Femur (tissue), 1 donor: Measurements from ENCODE around the gene RSAD1.

Experiments
- DNase-seq: peaks from one replicate; pipeline ENCODE4 v3.0.0-alpha.2; 2017

The RSAD1 gene

GRCh38 chr17:50478391-50479381 is at the start of gene RSAD1:
Gene RSAD1 (plus strand): TSS chr17:50478860. CDS start chr17:50478885, 25 bp downstream.
- DNase-seq, result peak; percentile 91

GRCh38 chr17:50429793-50430192 is 48.9 kb upstream of the RSAD1 start:
- DNase-seq, result no peak

DNA sequence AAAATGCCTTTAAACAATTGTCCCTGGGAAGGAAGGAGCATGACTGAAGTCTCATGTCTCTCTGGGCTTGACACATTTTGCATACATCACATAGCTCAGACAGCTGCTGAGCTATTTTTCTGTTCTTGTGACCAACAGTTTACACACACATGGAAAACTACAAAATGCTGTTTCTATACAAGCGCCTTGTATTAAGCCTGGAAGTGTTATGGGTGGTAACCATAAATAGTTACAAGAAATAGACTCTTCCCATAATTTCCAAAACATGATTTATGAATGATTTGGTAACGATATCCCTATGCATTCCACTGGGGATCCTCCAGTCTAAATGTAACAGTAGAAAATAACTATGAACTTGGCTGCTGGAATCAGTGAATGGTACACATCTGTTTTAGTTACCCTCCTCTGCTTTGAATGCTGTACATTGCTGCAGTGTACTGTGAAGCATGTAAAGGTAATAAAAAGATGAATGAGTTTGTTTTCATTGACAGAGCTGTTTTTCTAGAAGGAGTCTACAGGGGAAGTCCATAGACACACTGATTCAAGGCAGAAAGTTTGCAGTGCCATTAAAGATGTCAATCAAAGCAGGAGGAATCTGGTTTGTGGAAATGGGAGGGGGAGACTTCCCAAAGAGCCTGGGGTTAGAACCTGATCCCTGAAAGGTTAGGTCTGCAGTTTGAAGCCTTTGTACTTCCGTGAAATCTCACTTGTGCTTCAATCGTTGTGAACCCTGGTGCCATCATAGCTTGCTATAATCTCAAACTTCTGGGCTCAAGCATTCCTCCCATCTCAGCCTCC is 47.6 kb upstream of the RSAD1 start:
- DNase-seq, result no peak

GRCh38 chr17:50432125-50432762 is 46.4 kb upstream of the RSAD1 start:
- no peak for DNase-seq

- no peak for DNase-seq
These were observed 41.3 kb upstream of the RSAD1 start for GRCh38 chr17:50437409-50437808.

DNA sequence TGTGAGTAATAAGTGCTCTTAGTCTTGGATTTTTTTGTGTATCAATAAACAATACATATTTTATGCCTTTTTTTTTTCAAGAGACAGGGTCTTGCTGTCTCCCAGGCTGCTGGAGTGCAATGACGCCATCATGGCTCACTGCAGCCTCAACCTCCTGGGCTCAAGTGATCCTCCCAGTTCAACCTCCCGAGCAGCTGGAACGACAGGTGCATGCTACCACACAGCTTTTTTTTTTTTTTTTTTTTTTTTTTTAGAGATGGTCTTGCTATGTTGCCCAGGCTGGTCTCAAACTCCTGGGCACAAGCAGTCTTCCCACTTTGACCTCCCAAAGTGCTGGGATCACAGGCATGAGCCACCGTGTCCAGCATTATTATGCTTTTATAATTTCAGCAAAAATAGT is 39.7 kb upstream of the RSAD1 start:
- DNase-seq, result no peak

- no peak for DNase-seq
These were observed 38.4 kb upstream of the RSAD1 start for GRCh38 chr17:50440172-50440837.

DNA sequence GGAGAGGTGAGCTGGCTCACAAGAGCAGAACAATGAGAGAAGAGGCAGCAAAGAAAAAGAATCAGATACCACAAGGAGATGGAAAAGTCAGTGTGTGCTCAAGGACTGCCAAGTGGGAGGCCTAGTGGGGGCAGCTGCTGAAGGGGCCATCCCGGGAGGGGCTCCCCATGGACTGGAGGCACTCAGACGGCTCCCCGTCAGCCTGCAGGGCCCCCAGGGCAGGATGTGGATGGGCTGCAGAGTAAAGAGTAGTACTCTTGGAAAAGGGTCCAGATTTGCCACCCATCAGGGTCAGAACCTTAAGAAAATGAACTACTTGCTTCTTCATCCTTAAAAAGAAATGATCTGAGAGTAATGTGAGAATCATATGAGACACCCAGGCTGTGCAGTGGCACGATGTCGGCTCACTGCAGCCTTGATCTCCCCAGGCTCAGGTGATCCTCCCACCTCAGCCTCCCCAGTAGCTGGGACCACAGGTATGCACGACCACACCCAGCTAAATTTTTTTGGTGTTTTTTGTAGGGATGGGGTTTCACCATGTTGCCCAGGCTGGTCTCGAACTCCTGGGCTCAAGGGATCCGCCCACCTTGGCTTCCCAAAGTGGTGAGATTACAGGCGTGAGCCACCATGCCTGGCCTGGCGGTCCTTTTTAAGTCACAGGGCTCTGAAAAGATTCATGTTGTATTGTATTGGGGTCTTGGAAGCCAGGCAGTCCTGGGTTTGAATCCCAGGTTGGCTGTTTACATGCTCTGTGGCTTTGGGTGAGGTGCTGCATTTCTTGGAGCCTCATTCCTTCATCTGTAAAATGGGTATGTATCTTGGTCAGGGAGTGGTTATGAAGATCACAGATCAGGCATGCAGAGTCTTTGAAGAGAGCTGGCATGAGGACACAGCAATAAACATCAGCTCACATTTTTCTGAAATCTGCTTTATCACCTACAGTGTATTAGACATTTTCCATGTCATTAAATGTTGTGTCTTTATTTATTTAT is 37.5 kb upstream of the RSAD1 start:
- DNase-seq, result no peak

GRCh38 chr17:50443505-50443974 is 35.1 kb upstream of the RSAD1 start:
- DNase-seq, result no peak

- no peak for DNase-seq
These were observed 33.6 kb upstream of the RSAD1 start for GRCh38 chr17:50444841-50445715.

DNA sequence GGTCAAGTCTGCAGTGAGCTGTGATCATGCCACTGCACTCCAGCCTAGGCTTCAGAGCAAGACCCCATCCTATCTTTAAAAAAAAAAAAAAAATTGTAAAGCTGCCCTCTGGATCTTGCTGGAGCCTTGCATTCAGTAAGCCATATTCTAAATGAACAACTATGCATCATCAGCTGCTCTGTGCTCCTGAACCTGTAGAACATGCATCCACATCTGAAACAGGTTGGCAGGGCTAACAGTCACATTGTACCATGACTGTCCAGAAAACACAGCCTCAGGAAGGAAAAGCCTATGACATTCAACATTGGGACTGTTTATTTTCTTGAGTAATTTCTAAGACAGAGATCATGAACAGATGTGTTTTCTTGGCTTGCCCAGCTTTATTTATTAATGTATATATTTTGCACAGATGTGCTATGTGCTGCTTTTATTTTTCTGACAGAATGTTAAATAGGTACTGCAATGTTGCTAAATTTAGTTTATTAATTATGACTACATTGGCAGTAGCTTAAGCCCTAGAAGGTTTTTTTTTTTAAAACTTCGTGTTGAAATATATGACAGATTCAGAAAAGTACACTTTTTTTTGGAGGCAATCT is 32.8 kb upstream of the RSAD1 start:
- no peak for DNase-seq

GRCh38 chr17:50447870-50448595 is 30.6 kb upstream of the RSAD1 start:
- DNase-seq, result no peak

DNA sequence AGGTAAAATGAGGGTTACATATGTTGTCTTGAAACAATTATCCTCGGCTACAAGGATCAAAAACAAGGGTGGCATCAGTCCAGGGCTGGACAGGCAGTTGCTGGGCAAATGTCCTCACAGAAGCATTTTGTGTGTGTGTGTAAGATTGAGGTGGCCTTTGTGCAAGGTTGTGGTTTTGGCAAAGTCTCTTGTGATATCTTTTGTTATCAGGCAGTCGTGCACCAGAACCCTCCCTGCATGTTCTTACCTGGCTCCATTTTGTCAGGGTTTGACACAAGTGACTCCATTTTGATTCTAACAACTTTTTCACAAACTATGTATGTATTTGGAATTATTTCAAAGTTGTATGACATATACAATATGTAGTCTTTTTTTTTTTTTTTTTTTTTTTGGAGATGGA is 30.0 kb upstream of the RSAD1 start:
- no peak for DNase-seq

DNA sequence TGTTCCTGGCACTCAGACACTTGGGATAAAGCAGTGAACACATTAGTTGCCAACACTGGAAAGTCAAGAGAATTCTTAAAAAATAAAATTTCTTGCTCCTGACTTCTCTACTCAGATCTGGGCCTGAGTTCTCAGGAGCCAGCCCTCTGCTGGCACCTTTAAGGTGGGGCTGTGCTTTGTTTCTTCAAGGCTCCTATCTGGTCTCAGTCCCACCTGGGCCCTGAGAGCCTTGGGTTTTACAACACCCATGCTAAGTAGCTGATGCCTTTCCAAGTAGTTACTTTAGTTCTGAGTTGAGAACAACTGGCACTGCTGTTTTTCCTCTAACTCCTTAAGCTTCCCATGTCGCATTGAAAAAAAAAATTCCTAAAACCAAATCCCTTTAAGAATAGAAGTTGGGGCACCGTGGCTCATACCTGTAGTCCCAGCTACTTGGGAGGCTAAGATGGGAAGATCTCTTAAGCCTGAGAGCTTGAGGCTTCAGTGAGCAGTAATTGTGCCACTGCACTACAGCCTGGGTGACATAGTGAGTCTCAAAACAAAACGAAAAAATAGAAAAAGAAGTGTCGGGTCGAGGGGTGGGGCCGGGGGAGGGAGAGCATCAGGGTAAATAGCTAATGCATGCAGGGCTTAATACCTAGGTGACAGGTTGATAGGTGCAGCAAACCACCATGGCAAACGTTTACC is 26.6 kb upstream of the RSAD1 start:
- no peak for DNase-seq

DNA sequence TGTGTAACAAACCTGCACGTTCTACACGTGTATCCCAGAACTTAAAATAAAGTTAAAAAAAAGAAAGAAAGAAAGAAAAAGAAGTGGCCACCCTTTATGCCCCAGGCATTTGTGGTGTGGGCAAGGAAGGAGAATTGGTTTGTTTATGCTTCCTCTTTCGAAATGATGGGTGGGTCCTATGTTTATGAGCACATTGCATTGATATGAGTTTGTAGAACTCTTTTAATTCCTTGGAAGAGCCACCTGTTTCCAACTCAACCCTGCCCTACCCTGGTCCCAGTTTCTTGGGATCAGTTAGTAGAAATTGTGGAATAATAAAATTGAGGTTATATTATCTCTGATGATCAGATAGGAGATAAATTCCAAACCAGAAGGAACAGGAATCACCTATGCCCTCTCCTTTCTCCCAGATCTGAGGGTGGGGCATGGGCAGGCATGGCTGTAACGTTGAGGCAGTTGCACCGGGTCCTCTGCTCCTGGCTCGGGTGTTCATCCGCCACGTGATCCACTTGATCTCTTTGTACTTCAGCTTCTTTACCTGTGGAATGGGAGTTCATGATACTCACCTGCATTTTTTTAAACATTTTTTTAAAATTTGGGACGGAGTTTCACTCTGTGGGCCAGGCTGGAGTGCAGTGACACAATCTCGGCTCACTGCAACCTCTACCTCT is 25.9 kb upstream of the RSAD1 start:
- DNase-seq, result no peak

DNA sequence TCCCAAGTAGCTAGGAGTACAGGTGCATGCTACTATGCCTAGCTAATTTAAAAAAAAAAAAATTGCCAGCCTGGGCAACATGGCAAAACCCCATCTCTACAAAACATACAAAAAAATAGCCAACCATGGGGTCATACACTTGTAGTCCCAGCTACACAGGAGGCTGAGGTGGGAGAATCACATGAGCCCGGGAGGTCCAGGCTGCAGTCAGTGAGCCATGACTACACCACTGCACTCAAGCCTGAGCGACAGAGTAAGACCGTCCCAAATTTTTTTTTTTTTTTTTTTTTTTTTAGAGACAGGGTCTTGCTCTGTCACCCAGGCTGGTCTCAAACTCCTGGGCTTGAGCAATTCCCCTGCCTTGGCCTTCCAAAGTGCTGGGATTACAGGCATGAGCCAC is 24.8 kb upstream of the RSAD1 start:
- DNase-seq, result no peak

DNA sequence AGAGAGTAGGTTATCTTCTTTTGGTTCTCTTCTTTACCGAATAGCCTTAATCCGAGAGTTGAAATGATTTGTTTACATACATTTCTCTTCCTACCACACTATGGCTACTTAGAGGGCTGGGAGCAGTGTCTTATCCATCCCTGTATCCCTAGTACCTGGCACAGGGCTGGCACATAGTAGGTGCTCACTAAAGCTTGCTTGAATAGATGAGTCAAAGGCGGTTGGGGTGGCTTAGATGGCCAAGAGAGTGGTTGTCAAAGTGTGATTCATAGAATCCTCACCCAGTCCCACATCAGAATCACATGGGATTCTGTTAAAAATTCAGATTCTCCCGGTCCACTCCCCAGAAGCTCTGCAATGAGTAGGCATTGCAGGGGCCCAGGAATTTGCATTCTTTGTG is 21.0 kb upstream of the RSAD1 start:
- no peak for DNase-seq

- no peak for DNase-seq
These were observed 20.4 kb upstream of the RSAD1 start for GRCh38 chr17:50458270-50458669.
